GM13977 (cell line): ENCODE measurements around the gene ARID1A.
A peak's percentile ranks its signal among the peaks of the same experiment; 100 is the strongest.

ENCODE experiments used
- DNase-seq: peaks from one replicate; pipeline ENCODE4 v3.0.0; 2012; ENCODE audit warnings: low spot score
- CTCF ChIP-seq: IDR thresholded peaks from 2 replicates; pipeline ENCODE4 v1.5.1; 2012; ENCODE audit warnings: mild to moderate bottlenecking, control low read depth; ENCODE audit not compliant: insufficient read depth; ENCODE audit errors: extremely low read depth, missing control alignments
- in situ Hi-C: fragments of 300-500 bp; cut with MboI; formaldehyde crosslinking; loops from one replicate; pipeline ENCODE4 v1.12.0; 2022; ENCODE audit warnings: low sequenced_read_pairs, low pct_unique_long_range_greater_than_20kb, mixed read lengths, inconsistent platforms; ENCODE audit not compliant: unreplicated experiment

Gene ARID1A

GRCh38 chr1:26784886-26785285, 89.1 kb downstream of the ARID1A start:
- in situ Hi-C loops = no loop called here
- DNase-seq = no peak
- no peak for TF ChIP-seq CTCF

DNA sequence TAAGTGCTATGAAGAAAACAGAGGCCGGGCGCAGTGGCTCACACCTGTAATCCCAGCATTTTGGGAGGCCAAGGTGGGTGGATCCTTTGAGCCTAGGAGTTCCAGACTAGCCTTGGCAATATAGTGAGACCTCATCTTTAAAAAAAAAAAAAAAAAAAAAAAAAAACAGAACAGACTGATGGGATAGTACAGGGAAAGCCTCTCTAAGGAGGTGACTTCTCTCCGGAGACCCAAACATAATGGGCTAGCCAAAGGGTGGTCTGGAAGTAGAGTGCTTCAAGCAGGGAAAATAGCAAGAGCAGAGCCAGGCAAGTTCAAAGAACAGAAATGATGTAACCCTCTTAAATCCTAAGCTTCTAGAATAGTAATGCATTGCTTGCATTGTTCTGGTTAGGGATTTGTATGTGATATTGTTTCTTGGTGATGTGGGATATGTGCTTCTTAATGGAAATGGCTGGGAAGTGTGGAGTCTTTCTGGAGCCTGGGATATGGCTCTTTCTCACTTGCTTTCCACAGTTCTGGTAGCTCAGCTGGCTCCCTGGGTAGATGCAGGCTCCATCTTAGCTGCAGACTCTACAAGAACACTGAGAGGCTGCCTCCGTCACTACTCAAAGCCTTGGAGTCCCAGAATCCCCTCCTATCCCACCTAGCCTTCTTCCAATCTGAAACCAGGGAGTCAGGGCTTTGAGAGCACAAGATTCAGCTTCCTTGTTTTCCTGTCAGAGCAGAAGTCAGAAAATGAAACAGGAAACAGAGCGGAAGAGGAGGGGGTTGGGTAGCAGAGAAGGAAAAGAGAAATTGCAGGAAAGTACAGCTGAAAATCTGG, 90.0 kb downstream of the ARID1A start:
- TF ChIP-seq CTCF = no peak
- in situ Hi-C loops = no loop called here

GRCh38 chr1:26786437-26787380, 90.9 kb downstream of the ARID1A start:
- in situ Hi-C loops = no loop called here
- TF ChIP-seq CTCF = no peak
- peak; percentile 74 for DNase-seq

More for the DNA sequence above, 90.0 kb downstream of the ARID1A start:
- no peak for DNase-seq

DNA sequence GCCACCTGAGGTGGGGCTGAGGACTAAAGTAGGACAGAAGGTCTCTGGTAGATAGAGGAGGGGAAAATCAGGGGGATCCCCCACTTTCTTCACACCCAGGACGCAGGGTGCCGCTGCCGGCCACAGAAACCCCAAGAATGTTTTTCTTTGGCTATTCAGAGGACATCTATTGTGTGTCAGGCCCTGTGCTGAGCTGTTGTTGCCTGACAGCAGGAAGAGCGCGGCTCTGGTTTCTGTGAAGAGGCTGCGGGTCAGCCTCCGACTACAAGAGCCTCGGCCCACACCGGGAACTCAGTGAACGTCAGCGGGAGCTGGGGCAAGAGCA, 91.5 kb downstream of the ARID1A start:
- in situ Hi-C loops = no loop called here
- TF ChIP-seq CTCF = no peak
- peak; percentile 90 for DNase-seq

GRCh38 chr1:26787706-26788514, 92.1 kb downstream of the ARID1A start, which contains the start of gene PIGV:
PIGV (plus strand) TSS chr1:26787950; CDS start chr1:26790816, 2,866 bp downstream.
- peak; percentile 91 for DNase-seq
- TF ChIP-seq CTCF = no peak
- in situ Hi-C loops = no loop called here

- TF ChIP-seq CTCF = no peak
- in situ Hi-C loops = no loop called here
- DNase-seq = no peak
Observed at GRCh38 chr1:26788515-26788785, 92.6 kb downstream of the ARID1A start.
